Stimulated activated effector memory CD8-positive, alpha-beta T cell treated with anti-CD3 and anti-CD28 coated beads, Interleukin-12 subunit alpha, Interleukin-12 subunit beta, amount 100 ng/mL, for 72 hours (primary cell): ENCODE results near the gene ZSWIM1.
A peak's percentile ranks its signal among the peaks of the same experiment; 100 is the strongest.

Source experiments
- ATAC-seq: fragments of 150-1000 bp; cut with Tn5 transposase; 2 replicates; pipeline ENCODE4 v1.10.0; 2021
- DNase-seq, 2 donors: peaks; one replicate each; pipeline ENCODE4 v3.0.0; 2021 to 2022; ENCODE audit warnings: low spot score in 2 of 2
- H3K27ac Mint-ChIP-seq: one replicate; pipeline ENCODE4 v1.8.0; 2022; ENCODE audit warnings: mild to moderate bottlenecking, mixed read lengths
- H3K36me3 Mint-ChIP-seq: one replicate; pipeline ENCODE4 v1.8.0; 2022; ENCODE audit warnings: mild to moderate bottlenecking, mixed read lengths
- H3K4me1 Mint-ChIP-seq: one replicate; pipeline ENCODE4 v1.8.0; 2022; ENCODE audit warnings: mixed read lengths
- H3K4me3 Mint-ChIP-seq: one replicate; pipeline ENCODE4 v1.8.0; 2022; ENCODE audit warnings: mild to moderate bottlenecking, mixed read lengths
- H3K9me3 Mint-ChIP-seq: one replicate; pipeline ENCODE4 v1.8.0; 2022; ENCODE audit warnings: mixed read lengths

Gene ZSWIM1

DNA sequence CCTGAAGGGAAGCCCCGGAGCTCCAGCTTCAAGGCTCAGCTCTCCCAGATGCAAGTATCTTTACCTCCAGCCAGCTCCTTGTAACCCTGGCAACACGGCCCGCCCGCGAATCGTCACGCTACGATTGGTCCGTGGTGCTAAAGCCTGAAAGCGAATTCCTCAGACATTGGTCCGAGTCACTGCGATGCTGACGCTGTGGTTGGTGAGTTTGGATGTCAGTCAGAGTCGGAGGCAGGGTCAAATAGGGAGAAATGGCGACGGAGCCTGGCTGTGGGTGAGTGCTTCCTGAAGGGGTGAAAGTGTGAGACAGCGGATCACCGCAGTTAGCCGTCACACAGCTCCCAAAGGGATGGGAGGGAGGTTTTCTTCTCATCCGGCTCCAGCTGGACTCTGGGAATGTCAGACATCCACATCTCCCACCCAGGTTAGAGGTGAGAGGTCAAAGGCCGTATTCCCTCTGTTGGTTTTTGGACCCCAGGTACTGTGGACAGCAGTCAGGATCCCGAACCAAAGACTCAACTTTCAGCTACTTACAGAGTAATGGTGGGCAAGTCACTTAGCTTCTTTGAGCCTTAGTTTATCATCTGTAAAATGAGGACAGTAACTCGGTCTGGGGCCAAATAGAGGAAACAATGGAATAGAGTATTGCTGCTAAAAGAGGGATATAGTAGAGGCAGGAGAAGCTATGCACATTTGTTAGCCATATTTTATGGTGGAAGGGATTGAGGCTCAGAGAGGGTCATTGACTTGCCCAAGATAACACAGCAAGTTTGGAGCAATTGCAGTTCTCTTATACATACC is at the start of gene ZSWIM1:
TSS of gene ZSWIM1 (plus strand) at position 240 of the 801 bp plus-strand sequence. CDS start 1,366 bp downstream, outside the sequence.
- no peaks in the 10 kb centered on the region for H3K9me3 Mint-ChIP-seq
- peaks cover 44% of the 10 kb centered on the region for H3K4me1 Mint-ChIP-seq
- peak within 1 kb of the TSS; percentile 90 for H3K27ac Mint-ChIP-seq
- peak within 1 kb of the TSS; percentile 80 for H3K4me3 Mint-ChIP-seq
- H3K36me3 Mint-ChIP-seq = peaks cover 14% of the 10 kb centered on the region
- DNase-seq = peak; percentile 97 to 100
- peak; percentile 97 for ATAC-seq

DNA sequence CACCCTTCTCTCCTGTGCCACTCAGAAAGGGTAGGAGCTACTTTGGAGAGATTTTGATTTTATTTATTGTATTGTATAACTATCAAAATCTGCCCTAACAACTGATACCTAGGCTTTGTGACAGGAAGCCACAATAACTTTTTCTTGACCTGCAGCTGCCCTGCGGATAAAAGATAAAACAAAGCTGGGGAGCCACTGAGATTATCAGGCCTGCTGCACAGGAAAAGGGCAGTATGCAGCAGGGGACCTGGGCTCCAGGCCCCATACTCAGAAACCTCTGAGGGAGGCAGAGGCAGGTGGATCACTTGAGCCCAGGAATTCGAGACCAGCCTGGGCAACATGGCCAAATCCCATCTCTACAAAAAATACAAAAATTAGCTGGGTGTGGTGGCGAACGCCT is 48.4 kb upstream of the ZSWIM1 start:
- peaks cover 6% of the 10 kb centered on the region for H3K36me3 Mint-ChIP-seq
- no peak overlapping the region for H3K27ac Mint-ChIP-seq
- DNase-seq (no peak), ATAC-seq (no peak)
- no peaks in the 10 kb centered on the region for H3K9me3 Mint-ChIP-seq
- peaks cover 10% of the 10 kb centered on the region for H3K4me1 Mint-ChIP-seq
- peak overlapping the region; percentile 66 for H3K4me3 Mint-ChIP-seq

DNA sequence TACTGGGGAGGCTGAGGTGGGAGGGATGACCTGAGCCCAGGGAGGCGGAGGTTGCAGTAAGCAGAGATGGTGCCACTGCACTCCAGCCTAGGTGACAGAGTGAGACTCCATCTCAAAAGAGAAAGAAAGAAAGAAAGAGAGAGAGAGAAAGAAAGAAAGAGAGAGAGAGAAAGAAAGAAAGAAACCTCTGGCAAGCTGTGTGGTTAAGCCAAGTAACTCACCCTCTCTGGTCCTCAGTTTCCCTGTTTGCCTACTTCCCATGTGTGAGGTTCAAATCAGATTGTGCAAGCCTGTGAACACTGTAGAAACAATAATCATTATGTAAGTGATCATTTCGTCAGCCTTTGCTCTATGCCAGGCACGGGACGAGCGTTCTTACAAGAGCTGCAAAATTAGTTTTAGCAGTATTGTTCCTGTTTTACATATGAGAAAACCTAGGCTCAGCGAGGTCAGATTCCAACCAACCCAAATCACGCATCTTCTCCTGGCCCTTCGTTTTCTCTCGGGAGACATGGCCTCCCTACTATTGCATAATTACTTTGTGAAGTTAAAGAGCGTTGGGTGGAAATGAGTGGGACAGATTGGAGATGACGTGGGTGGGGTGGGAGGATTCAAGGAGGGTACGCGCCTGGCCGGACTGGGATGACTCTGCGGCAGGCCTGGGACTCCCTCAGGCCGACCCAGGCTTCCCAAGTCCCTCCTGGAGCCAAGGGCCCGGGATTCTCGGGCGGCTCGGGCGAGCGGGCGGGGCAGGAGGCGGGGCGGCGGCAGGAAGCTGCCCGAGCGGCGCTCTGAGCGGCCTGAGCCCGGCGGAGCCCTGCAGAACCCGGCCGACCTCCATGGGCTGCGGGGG is 47.8 kb upstream of the ZSWIM1 start, which contains the start of gene SNX21:
TSS of gene SNX21 (plus strand) at position 770 of the 853 bp plus-strand sequence. CDS start 121 bp downstream, outside the sequence.
- DNase-seq = peak; percentile 4 to 62
- peaks cover 6% of the 10 kb centered on the region for H3K36me3 Mint-ChIP-seq

GRCh38 chr20:45833883-45834796 is 46.9 kb upstream of the ZSWIM1 start:
- DNase-seq (peak; percentile 25 to 65), ATAC-seq (peak; percentile 73)
- peaks cover 6% of the 10 kb centered on the region for H3K36me3 Mint-ChIP-seq
- H3K4me1 Mint-ChIP-seq = peaks cover 10% of the 10 kb centered on the region
- H3K4me3 Mint-ChIP-seq = peak overlapping the region; percentile 66
- peak overlapping the region; percentile 56 for H3K27ac Mint-ChIP-seq
- H3K9me3 Mint-ChIP-seq = no peaks in the 10 kb centered on the region

More for the DNA sequence above, 47.8 kb upstream of the ZSWIM1 start, which contains the start of gene SNX21:
- peak within 1 kb of the TSS; percentile 56 for H3K27ac Mint-ChIP-seq
- H3K9me3 Mint-ChIP-seq = no peaks in the 10 kb centered on the region
- peaks cover 10% of the 10 kb centered on the region for H3K4me1 Mint-ChIP-seq
- H3K4me3 Mint-ChIP-seq = peak within 1 kb of the TSS; percentile 66
- ATAC-seq = peak; percentile 74

- peaks cover 10% of the 10 kb centered on the region for H3K4me1 Mint-ChIP-seq
- ATAC-seq = no peak
- H3K36me3 Mint-ChIP-seq = peaks cover 6% of the 10 kb centered on the region
- DNase-seq = no peak
- H3K4me3 Mint-ChIP-seq = peak overlapping the region; percentile 66
- H3K27ac Mint-ChIP-seq = peak overlapping the region; percentile 23
- H3K9me3 Mint-ChIP-seq = no peaks in the 10 kb centered on the region
Measured at GRCh38 chr20:45834797-45835161, 46.2 kb upstream of the ZSWIM1 start.

GRCh38 chr20:45835329-45835765 is 45.7 kb upstream of the ZSWIM1 start:
- peak overlapping the region; percentile 66 for H3K4me3 Mint-ChIP-seq
- H3K27ac Mint-ChIP-seq = peak overlapping the region; percentile 23
- peaks cover 6% of the 10 kb centered on the region for H3K36me3 Mint-ChIP-seq
- DNase-seq (no peak), ATAC-seq (no peak)
- no peaks in the 10 kb centered on the region for H3K9me3 Mint-ChIP-seq
- H3K4me1 Mint-ChIP-seq = peaks cover 10% of the 10 kb centered on the region

DNA sequence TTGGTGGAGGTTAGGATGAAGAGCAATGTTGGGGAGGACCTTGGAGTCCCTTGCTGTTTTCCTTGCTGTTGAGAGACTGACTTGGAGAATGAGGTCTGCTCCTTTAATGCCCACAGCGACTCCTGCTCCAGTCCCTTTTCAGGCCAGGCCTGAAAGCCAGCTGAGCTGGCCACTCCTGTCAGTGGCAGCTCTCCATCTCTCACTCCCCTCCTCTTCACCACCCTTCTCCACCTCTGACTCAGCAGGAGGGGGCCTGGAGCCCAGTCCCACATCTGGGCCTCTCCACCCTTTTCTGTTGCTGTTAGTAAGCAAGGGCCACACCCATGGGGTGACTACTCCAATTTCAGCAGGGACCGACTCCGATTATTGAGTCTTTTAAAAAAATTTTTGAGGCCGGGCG is 45.2 kb upstream of the ZSWIM1 start:
- peak overlapping the region; percentile 65 for H3K27ac Mint-ChIP-seq

GRCh38 chr20:45836841-45837240 is 44.2 kb upstream of the ZSWIM1 start:
- DNase-seq (no peak), ATAC-seq (no peak)
- no peaks in the 10 kb centered on the region for H3K9me3 Mint-ChIP-seq
- H3K4me1 Mint-ChIP-seq = peaks cover 10% of the 10 kb centered on the region
- H3K27ac Mint-ChIP-seq = peak overlapping the region; percentile 65
- peaks cover 6% of the 10 kb centered on the region for H3K36me3 Mint-ChIP-seq
- H3K4me3 Mint-ChIP-seq = no peak overlapping the region

More for the DNA sequence above, 45.2 kb upstream of the ZSWIM1 start:
- ATAC-seq (no peak), DNase-seq (no peak)
- H3K36me3 Mint-ChIP-seq = peaks cover 6% of the 10 kb centered on the region
- H3K4me1 Mint-ChIP-seq = peaks cover 10% of the 10 kb centered on the region
- H3K9me3 Mint-ChIP-seq = no peaks in the 10 kb centered on the region
- H3K4me3 Mint-ChIP-seq = no peak overlapping the region

GRCh38 chr20:45840700-45841198 is 40.3 kb upstream of the ZSWIM1 start:
- Mint-ChIP-seq H3K4me1 (peaks cover 5% of the 10 kb centered on the region), H3K27ac (peak overlapping the region; percentile 60), H3K4me3 (no peak overlapping the region), H3K9me3 (no peaks in the 10 kb centered on the region), H3K36me3 (peaks cover 36% of the 10 kb centered on the region)
- ATAC-seq = no peak
- no peak for DNase-seq

- no peak for DNase-seq
- H3K9me3 Mint-ChIP-seq = no peaks in the 10 kb centered on the region
- no peak overlapping the region for H3K4me3 Mint-ChIP-seq
- peaks cover 38% of the 10 kb centered on the region for H3K36me3 Mint-ChIP-seq
- peak overlapping the region; percentile 60 for H3K27ac Mint-ChIP-seq
- ATAC-seq = no peak
- peaks cover 5% of the 10 kb centered on the region for H3K4me1 Mint-ChIP-seq
Measured at GRCh38 chr20:45841407-45842129, 39.5 kb upstream of the ZSWIM1 start.

GRCh38 chr20:45842169-45842812 is 38.7 kb upstream of the ZSWIM1 start:
- no peak overlapping the region for H3K4me3 Mint-ChIP-seq
- H3K4me1 Mint-ChIP-seq = peaks cover 5% of the 10 kb centered on the region
- no peak overlapping the region for H3K27ac Mint-ChIP-seq
- H3K9me3 Mint-ChIP-seq = no peaks in the 10 kb centered on the region
- ATAC-seq = no peak
- DNase-seq = no peak
- peaks cover 44% of the 10 kb centered on the region for H3K36me3 Mint-ChIP-seq

DNA sequence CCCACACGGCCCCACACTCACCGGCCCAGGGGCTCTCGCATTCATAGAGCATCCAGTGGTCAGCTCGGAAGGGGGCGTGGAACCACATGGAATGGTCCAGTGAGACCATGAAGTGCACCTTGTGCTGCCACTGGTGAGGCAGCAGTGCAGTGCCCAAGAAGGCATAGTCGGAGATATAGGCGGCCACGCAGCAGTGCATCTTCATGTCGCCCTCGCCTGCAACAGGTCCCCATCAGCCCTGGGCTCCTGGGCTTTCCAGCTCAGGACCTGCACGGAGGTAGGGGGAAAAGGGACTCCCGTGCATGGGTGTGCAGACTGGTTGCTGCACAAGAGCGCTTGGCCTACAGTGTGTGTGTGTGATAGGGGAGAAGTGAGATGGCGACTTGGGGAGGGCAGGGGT is 37.5 kb upstream of the ZSWIM1 start:
- no peaks in the 10 kb centered on the region for H3K9me3 Mint-ChIP-seq
- peak overlapping the region; percentile 80 for H3K27ac Mint-ChIP-seq
- peaks cover 5% of the 10 kb centered on the region for H3K4me1 Mint-ChIP-seq
- no peak for ATAC-seq
- H3K36me3 Mint-ChIP-seq = peaks cover 53% of the 10 kb centered on the region
- H3K4me3 Mint-ChIP-seq = no peak overlapping the region
- DNase-seq = no peak

- H3K27ac Mint-ChIP-seq = no peak overlapping the region
- peaks cover 10% of the 10 kb centered on the region for H3K4me1 Mint-ChIP-seq
- peaks cover 61% of the 10 kb centered on the region for H3K36me3 Mint-ChIP-seq
Measured at GRCh38 chr20:45845452-45845851, 35.6 kb upstream of the ZSWIM1 start.

More at GRCh38 chr20:45845452-45845851, 35.6 kb upstream of the ZSWIM1 start:
- Mint-ChIP-seq H3K9me3 (no peaks in the 10 kb centered on the region), H3K4me3 (no peak overlapping the region)
- ATAC-seq (no peak), DNase-seq (no peak)
